HPDE6-E6E7 (cell line): Measurements from ENCODE around the gene PEX5L.
"Not testable (repeated sequence)": the region's sequence is repeated elsewhere in the genome, so short reads cannot be mapped to it uniquely, and the experiment has no call there.

Experiments used
- DNase-seq: peaks from one replicate; pipeline ENCODE4 v3.0.0; 2011; ENCODE audit warnings: missing footprints; ENCODE audit errors: extremely low spot score

PEX5L gene

GRCh38 chr3:180036671-180037455 lies at the start of gene PEX5L:
Gene PEX5L (minus strand): TSS chr3:180036937. CDS start chr3:180036599, 338 bp downstream.
- DNase-seq = peak; percentile 40

DNA sequence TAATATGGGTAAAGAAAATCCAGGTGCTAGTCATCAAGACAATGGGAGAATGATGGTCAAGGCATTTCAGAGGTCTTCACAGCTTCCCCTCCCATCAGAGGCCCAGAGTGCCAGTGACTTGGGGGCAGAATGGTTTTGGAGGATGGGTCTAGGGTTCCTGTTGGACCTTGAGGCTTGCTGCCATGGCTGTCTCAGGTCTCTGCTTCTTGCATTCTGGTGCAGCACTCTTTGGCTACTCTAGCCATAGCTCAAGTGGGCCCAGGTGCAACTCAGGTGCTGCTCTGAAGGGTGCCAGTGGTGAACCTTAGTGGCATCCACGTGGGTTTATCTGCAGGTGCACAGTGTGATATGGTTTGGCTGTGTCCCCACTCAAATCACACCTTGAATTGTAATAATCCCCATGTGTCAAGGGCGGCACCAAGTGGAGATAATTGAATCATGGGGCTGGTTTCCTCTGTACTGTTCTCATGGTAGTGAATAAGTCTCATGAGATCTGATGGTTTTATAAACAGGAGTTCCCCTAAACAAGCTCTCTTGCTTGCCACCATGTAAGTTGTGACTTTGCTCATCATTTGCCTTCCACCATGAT lies 48.5 kb upstream of the PEX5L start:
- no peak for DNase-seq

DNA sequence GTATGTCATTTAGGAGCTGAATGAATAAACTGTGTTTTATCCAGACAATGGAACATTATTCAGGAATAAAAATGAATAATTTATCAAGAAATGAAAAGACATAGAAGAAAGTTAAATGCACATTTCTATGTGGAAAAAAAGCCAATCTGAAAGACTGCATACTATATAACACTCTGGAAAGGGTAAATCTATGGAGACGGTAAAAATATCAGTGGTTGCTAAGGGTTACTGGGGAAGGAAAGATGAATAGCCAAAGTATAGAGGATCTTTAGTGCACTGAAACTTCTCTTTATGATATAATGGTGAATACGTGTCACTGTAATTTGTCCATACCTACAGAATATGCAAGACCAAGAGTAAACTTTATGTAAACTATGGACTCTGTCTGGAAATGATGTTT lies 46.0 kb upstream of the PEX5L start:
- DNase-seq = no peak

DNA sequence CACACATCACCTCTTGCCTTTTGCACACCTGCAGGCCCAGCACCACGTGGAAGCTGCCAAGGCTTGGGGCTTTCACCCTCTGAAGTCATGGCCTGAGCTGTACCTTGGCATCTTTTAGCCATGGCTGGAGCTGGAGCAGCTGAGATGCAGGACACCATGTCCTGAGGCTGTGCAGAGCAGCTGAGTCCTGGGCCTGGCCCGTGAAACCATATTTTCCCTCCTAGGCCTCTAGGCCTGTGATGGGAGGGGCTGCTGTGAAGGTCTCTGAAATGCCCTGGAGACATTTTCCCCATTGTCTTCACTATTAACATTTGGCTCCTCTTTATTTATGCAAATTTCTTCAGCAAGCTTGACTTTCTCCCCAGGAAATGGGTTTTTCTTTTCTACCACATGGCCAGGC lies 41.9 kb upstream of the PEX5L start:
- DNase-seq = no peak

- DNase-seq = no peak
These were observed 36.8 kb upstream of the PEX5L start for GRCh38 chr3:180073561-180073960.

GRCh38 chr3:180072786-180073185 lies 36.0 kb upstream of the PEX5L start:
- DNase-seq = no peak

- DNase-seq = no peak
These were observed 34.2 kb upstream of the PEX5L start for GRCh38 chr3:180070925-180071324.

DNA sequence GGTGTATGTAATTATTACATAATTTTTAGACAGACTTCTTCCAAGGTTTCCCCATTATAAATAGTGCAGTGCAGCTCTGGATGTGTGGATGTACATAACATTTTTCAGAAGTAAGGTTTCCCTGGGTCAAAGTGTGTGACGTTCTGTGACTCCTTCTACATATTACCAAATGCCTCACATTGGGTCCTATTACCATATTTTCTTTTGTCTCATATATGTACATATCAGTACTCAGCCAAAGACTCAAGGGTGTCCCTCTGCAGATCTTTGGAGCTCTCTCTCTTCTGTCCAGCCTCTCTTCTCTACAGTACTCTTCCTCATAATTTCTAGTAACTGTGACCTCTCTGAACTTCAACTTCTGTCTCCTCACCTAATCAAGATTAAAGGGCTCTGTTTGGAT lies 31.3 kb upstream of the PEX5L start:
- no peak for DNase-seq

- DNase-seq = no peak
These were observed 29.9 kb upstream of the PEX5L start for GRCh38 chr3:180066598-180066997.

DNA sequence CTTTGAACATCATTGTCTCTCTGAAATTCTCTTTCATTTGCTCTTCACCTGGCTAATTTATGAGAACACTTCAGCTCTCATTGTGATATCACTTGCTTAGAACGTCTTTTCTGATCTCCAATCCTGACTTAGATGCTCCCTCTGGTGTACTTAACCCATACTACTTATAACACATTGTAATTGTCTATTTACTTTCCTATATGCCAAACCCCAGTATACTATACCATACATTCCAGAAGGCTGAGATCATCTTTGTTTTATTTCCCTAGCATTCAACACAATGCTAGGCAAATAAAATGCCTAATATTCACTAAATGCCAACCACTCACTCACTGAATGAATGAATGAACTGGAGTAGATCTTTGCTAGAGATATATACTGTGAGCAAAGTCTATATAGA lies 27.0 kb upstream of the PEX5L start:
- DNase-seq = no peak

GRCh38 chr3:180062771-180063170 lies 26.0 kb upstream of the PEX5L start:
- DNase-seq = no peak

GRCh38 chr3:180059356-180059755 lies 22.6 kb upstream of the PEX5L start:
- DNase-seq = no peak

DNA sequence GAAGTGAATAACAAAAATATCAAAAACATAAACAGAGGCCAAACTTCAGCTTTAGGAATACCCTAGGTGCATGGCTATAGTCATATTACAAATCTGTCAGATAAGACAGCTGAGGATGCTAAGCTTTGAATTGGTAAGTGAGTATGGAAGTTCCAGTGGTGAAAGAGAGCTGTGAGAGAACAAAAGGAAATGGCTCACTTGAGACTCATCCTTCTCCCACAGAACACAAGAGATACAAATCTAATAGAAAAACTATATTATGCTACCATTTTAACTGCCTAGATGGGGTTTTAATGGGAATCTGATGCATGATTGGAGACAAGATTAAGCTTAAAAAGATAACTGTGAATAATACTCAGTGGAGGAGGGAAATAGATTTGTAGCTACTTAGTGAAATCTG lies 21.5 kb upstream of the PEX5L start:
- no peak for DNase-seq

DNA sequence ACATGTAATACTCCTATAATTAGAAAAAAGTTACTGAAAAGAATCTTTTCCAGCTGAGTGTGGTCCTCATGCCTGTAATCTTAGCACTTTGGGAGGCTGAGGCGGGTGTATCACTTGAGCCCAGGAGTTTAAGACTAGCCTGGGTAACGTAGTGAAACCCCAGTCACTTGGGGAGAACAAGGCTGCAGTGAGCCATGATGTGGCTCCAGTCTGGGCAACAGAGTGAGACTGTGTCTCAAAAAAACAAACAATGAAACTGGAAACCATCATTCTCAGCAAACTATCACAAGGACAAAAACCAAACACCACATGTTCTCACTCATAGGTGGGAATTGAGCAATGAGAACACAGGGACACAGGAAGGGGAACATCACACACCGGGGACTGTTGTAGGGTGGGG lies 18.9 kb upstream of the PEX5L start:
- DNase-seq = not testable (repeated sequence)

DNA sequence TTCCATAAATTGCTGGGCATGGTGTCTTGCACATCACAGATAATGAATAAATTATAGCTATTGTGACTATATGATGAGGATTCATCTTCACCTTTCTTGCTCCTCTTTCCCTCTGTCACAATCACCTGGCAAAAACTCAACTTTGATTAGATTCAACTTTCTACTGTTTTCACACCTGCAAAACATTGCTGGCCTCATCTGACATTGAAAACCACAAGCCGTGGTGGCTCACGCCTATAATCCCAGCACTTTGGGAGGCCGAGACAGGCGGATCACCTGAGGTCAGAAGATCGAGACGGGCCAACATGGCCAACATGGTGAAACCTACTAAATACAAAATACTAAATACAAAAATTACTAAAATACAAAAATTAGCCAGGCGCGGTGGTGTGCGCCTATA lies 12.7 kb upstream of the PEX5L start:
- DNase-seq = no peak

- no peak for DNase-seq
These were observed 12.1 kb upstream of the PEX5L start for GRCh38 chr3:180048840-180049239.

DNA sequence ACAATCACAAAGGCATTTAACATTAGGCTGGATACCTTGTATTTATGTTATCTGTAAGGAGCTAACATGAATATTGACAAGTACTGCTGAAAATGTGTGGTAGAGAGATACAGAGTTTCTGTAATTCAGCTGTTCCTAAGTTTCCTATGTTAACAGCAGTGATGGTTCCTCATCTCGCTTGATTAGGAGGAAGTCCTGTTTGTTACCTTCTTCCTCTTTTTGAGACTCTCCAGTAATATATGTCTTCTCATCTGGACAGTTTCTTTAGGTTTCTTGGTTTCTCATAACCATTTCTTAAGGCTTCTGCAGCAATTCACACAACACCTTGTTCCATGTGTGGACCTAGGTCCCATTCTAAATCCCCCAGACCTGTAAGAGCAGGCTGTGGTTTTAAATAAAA lies 11.4 kb upstream of the PEX5L start:
- no peak for DNase-seq

DNA sequence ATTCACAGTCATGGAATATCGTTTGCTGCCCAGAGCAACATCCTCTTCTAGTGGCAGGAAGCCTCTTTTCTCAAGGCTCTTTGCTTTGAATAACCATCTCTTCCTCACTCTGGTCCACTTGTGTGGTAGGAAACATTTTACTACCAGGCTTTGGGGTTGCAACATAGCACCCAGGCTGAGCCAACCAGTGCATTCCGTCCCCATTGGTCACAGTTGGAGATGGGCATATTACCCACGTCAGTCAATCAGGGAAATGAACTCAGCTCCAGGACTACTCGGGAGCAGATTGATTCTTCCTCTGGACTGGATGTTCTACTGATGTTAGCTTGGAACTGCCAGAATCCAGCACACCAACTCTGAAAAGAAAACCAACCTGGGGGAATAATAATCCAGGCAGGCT lies 4.2 kb upstream of the PEX5L start:
- no peak for DNase-seq

DNA sequence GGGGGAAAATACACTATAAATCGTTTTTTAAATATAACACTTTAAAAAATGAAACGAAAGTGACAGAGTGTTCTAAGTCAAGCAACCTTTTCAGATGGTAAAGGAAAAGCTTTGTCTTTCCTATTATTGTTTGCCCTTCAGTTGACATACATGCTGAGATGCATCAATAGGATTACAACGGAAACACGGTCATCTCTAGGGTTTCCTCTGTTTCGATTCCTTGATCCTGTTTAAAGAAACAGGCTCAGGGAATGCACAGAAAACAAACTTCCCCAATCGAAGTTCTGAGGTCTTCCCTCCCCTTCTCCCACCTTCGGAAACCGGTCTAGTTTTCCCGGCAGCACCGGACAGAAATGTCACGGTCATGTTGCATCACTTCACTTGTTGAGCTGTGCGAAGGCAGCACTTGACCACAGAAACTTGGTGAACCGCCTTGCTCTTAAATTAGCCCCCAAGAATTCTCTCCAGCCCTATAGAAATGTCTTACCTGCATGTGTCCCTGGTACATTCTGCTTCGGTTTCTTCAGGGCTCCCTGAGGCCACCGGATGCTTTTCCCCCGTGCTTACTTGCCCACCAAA lies 556 bp downstream of the PEX5L start:
- DNase-seq = no peak

DNA sequence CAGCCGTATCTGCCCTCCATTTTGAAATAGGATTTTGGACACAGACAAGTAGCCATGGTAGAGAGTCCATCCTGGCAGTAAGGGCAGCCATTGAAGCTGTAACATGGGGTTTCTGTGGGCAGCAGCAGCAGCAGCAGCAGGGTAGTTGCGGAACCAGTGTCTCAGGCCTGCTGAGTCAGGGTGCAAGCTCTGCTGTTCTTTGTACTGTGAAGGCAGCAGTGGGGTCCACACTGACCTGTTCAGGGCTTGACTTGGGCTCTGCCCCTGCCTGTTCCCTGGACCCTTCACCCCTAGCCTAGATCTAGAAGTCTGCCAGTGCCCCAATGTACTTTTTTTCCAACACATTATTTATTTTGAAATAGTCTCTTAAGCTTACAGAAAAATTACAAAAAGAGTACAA lies 9.7 kb downstream of the PEX5L start:
- DNase-seq = no peak

GRCh38 chr3:180018543-180018942 lies 18.2 kb downstream of the PEX5L start:
- no peak for DNase-seq

GRCh38 chr3:180017846-180018245 lies 18.9 kb downstream of the PEX5L start:
- DNase-seq = no peak

- DNase-seq = no peak
These were observed 24.8 kb downstream of the PEX5L start for GRCh38 chr3:180011927-180012326.
